ENCODE measurements around the gene LRRC26. TPM values are rescaled to one million over a fixed set of nuclear protein-coding genes. Genes with fewer than 3 reads are reported as not detected.

Gene LRRC26
- polyA plus RNA-seq, 2 donors: 0.24 to 0.81 TPM

DNA sequence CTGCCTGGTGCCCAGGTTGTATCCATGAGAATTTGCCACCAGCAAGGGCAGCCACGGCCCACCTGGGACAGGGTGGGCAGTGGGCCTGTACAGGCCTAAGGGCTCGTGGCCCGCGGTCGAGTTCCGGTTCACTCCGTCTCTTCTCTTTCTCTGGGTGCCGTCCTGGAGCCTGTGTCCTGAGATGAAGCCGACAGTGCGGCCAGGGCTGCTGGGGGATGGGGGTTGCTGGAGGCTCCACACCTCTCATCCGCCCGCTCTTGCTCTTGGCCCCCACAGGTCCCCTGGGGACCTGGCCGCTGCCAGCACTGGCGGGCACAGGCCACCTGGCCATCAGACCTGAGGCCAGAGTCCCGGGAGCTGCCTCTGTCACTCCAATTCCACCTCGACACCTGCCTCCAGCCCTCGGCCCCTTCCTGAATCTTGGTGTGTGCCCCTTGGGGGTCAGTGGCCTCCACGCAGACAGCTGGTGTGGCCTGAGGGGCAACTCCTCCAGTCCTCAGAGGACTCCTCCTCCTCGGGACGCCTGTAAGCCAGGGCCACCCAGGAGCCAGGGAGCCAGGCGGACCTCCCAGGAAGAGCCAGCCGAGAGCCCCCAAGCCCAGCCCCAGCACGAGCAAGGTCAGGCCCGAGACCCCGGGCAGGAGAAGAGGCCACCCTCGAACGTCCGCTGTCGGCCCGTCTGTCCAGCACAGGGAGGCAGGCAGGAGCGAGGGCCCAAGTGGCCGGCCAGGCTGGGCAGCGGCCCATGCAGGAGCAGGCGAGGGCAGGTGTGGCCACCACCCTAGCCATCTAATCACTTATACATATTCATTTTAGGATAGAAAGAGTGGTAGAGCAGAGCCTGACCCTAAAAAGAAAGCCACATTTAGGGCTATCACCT, 5.2 kb downstream of the LRRC26 start:
- Histone ChIP-seq H3K4me3 (ENCODE audit: low read depth in 1 of 2, low read length in 2 of 2) (no peak overlapping the region), H3K27me3 (ENCODE audit: control insufficient read depth in 1 of 2, insufficient read depth in 2 of 2, low read length in 2 of 2) (peaks cover 11 to 50% of the 10 kb centered on the region in 2 donors), H3K4me1 (ENCODE audit: control insufficient read depth in 2 of 2, insufficient read depth in 2 of 2, low read length in 1 of 2) (peaks cover 11 to 16% of the 10 kb centered on the region in 2 donors), H3K36me3 (ENCODE audit: control insufficient read depth in 2 of 2, insufficient read depth in 2 of 2, low read length in 1 of 2) (no peaks in the 10 kb centered on the region), H3K27ac (ENCODE audit: low read depth in 2 of 2, low read length in 1 of 2) (no peak overlapping the region), H3K9me3 (ENCODE audit: control insufficient read depth in 2 of 2, insufficient read depth in 1 of 2, low read depth in 1 of 2, low read length in 1 of 2) (peaks cover 0 to 3% of the 10 kb centered on the region in 2 donors)
- WGBS, 2 donors: 68 to 74% methylated on average over 32 to 34 of the region's 34 CpGs

DNA sequence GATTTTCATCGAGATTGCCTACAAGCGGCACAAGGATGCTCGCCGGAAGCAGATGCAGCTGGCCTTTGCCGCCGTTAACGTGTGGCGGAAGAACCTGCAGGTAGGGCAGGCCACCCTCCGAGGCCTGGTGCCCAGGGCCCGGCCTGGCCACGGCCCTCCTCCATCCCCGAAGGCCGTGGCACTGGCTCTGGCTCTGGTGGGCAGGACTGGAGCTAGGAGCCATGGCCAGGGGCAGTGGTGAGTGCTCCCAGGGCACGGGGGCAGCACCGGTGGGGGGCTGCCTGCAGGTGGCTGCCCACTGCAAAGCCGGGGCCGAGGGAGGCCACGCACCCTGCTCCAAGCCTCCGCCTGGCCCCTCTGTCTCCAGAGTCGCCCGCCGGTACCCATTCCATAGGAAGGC, 6.0 kb downstream of the LRRC26 start:
- Histone ChIP-seq H3K27me3 (ENCODE audit: control insufficient read depth in 1 of 2, insufficient read depth in 2 of 2, low read length in 2 of 2) (peaks cover 11 to 47% of the 10 kb centered on the region in 2 donors), H3K9me3 (ENCODE audit: control insufficient read depth in 2 of 2, insufficient read depth in 1 of 2, low read depth in 1 of 2, low read length in 1 of 2) (no peaks in the 10 kb centered on the region), H3K4me1 (ENCODE audit: control insufficient read depth in 2 of 2, insufficient read depth in 2 of 2, low read length in 1 of 2) (peaks cover 8 to 10% of the 10 kb centered on the region in 2 donors), H3K27ac (ENCODE audit: low read depth in 2 of 2, low read length in 1 of 2) (no peak overlapping the region), H3K4me3 (ENCODE audit: low read depth in 1 of 2, low read length in 2 of 2) (no peak overlapping the region), H3K36me3 (ENCODE audit: control insufficient read depth in 2 of 2, insufficient read depth in 2 of 2, low read length in 1 of 2) (no peaks in the 10 kb centered on the region)
- WGBS, 2 donors: 82 to 84% methylated on average over 18 to 22 of the region's 22 CpGs

- no peaks in the 10 kb centered on the region for H3K9me3 ChIP-seq (ENCODE audit: control insufficient read depth in 2 of 2, insufficient read depth in 1 of 2, low read depth in 1 of 2, low read length in 1 of 2)
- H3K4me1 ChIP-seq (ENCODE audit: control insufficient read depth in 2 of 2, insufficient read depth in 2 of 2, low read length in 1 of 2): peaks cover 6 to 7% of the 10 kb centered on the region in 2 donors
- H3K4me3 ChIP-seq (ENCODE audit: low read depth in 1 of 2, low read length in 2 of 2): peak overlapping the region; percentile 1 to 32
- H3K36me3 ChIP-seq (ENCODE audit: control insufficient read depth in 2 of 2, insufficient read depth in 2 of 2, low read length in 1 of 2): no peaks in the 10 kb centered on the region
- WGBS, 2 donors: 27 to 32% methylated on average over 26 of the region's 26 CpGs
- no peak overlapping the region for H3K27ac ChIP-seq (ENCODE audit: low read depth in 2 of 2, low read length in 1 of 2)
- H3K27me3 ChIP-seq (ENCODE audit: control insufficient read depth in 1 of 2, insufficient read depth in 2 of 2, low read length in 2 of 2): peaks cover 11 to 46% of the 10 kb centered on the region in 2 donors
Measured at GRCh38 chr9:137163365-137163715, 6.5 kb downstream of the LRRC26 start.

DNA sequence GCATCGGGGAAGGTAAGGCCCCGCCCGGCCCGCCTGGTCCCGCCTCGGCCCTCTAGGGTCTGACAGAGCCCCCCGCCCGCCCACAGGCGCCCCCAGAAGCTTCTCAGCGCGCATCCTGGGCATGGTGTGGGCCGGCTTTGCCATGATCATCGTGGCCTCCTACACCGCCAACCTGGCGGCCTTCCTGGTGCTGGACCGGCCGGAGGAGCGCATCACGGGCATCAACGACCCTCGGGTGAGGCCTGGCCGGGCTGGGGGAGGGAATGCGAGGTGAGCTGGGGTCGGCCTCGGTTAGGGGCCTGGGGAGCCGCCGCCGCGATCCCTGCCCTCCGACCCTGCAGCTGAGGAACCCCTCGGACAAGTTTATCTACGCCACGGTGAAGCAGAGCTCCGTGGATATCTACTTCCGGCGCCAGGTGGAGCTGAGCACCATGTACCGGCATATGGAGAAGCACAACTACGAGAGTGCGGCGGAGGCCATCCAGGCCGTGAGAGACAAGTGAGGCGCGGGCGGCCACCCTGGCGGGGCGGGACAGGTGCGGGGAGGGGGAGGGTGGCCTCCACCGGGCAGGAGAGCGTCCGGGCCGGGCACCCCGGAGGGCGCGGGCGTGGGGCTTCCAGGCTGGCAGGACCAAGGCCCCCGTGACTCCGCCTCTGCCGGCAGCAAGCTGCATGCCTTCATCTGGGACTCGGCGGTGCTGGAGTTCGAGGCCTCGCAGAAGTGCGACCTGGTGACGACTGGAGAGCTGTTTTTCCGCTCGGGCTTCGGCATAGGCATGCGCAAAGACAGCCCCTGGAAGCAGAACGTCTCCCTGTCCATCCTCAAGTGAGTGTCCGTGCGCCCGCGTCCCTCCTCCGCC, 7.1 kb downstream of the LRRC26 start:
- Histone ChIP-seq H3K27me3 (ENCODE audit: control insufficient read depth in 1 of 2, insufficient read depth in 2 of 2, low read length in 2 of 2) (peaks cover 11 to 41% of the 10 kb centered on the region in 2 donors), H3K27ac (ENCODE audit: low read depth in 2 of 2, low read length in 1 of 2) (no peak overlapping the region), H3K9me3 (ENCODE audit: control insufficient read depth in 2 of 2, insufficient read depth in 1 of 2, low read depth in 1 of 2, low read length in 1 of 2) (no peaks in the 10 kb centered on the region), H3K4me3 (ENCODE audit: low read depth in 1 of 2, low read length in 2 of 2) (peak overlapping the region; percentile 1 to 32), H3K4me1 (ENCODE audit: control insufficient read depth in 2 of 2, insufficient read depth in 2 of 2, low read length in 1 of 2) (peaks cover 2 to 6% of the 10 kb centered on the region in 2 donors), H3K36me3 (ENCODE audit: control insufficient read depth in 2 of 2, insufficient read depth in 2 of 2, low read length in 1 of 2) (no peaks in the 10 kb centered on the region)
- 6 to 13% methylated on average over 59 to 74 of the region's 74 CpGs for WGBS, 2 donors

GRCh38 chr9:137161558-137162486, 8.0 kb downstream of the LRRC26 start:
- Histone ChIP-seq H3K27me3 (ENCODE audit: control insufficient read depth in 1 of 2, insufficient read depth in 2 of 2, low read length in 2 of 2) (peaks cover 10 to 38% of the 10 kb centered on the region in 2 donors), H3K9me3 (ENCODE audit: control insufficient read depth in 2 of 2, insufficient read depth in 1 of 2, low read depth in 1 of 2, low read length in 1 of 2) (peaks cover 0 to 3% of the 10 kb centered on the region in 2 donors), H3K4me1 (ENCODE audit: control insufficient read depth in 2 of 2, insufficient read depth in 2 of 2, low read length in 1 of 2) (peaks cover 2 to 6% of the 10 kb centered on the region in 2 donors), H3K27ac (ENCODE audit: low read depth in 2 of 2, low read length in 1 of 2) (no peak overlapping the region), H3K4me3 (ENCODE audit: low read depth in 1 of 2, low read length in 2 of 2) (no peak overlapping the region), H3K36me3 (ENCODE audit: control insufficient read depth in 2 of 2, insufficient read depth in 2 of 2, low read length in 1 of 2) (no peaks in the 10 kb centered on the region)
- WGBS, 2 donors: 5 to 8% methylated on average over 50 to 70 of the region's 71 CpGs

GRCh38 chr9:137160716-137161557, 8.9 kb downstream of the LRRC26 start:
- peaks cover 2 to 11% of the 10 kb centered on the region in 2 donors for H3K4me1 ChIP-seq (ENCODE audit: control insufficient read depth in 2 of 2, insufficient read depth in 2 of 2, low read length in 1 of 2)
- H3K27me3 ChIP-seq (ENCODE audit: control insufficient read depth in 1 of 2, insufficient read depth in 2 of 2, low read length in 2 of 2): peaks cover 5 to 34% of the 10 kb centered on the region in 2 donors
- no peaks in the 10 kb centered on the region for H3K36me3 ChIP-seq (ENCODE audit: control insufficient read depth in 2 of 2, insufficient read depth in 2 of 2, low read length in 1 of 2)
- WGBS, 2 donors: 25 to 32% methylated on average over 44 to 56 of the region's 56 CpGs
- peaks cover 0 to 3% of the 10 kb centered on the region in 2 donors for H3K9me3 ChIP-seq (ENCODE audit: control insufficient read depth in 2 of 2, insufficient read depth in 1 of 2, low read depth in 1 of 2, low read length in 1 of 2)
- no peak overlapping the region for H3K4me3 ChIP-seq (ENCODE audit: low read depth in 1 of 2, low read length in 2 of 2)
- H3K27ac ChIP-seq (ENCODE audit: low read depth in 2 of 2, low read length in 1 of 2): no peak overlapping the region

DNA sequence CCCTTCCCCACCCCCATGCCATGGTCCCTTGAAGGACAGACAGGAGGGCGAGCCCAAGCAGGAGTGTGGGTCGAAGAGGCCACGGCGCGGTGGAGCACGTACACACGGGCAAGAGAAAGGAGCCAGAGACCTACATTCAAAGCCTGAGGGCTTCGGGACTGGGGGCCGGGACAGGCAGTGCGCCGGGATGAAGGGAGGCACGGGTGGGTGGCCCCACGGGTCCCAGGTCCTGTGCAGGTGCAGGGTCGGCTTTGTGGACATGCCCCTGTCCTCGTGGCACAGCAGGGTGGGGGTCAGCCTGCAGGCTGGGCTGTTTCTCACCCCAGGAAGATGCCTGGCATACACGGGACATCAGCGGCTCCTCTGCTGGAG, 9.8 kb downstream of the LRRC26 start:
- Histone ChIP-seq H3K4me1 (ENCODE audit: control insufficient read depth in 2 of 2, insufficient read depth in 2 of 2, low read length in 1 of 2) (peaks cover 2 to 11% of the 10 kb centered on the region in 2 donors), H3K4me3 (ENCODE audit: low read depth in 1 of 2, low read length in 2 of 2) (no peak overlapping the region), H3K27me3 (ENCODE audit: control insufficient read depth in 1 of 2, insufficient read depth in 2 of 2, low read length in 2 of 2) (peaks cover 3 to 36% of the 10 kb centered on the region in 2 donors), H3K9me3 (ENCODE audit: control insufficient read depth in 2 of 2, insufficient read depth in 1 of 2, low read depth in 1 of 2, low read length in 1 of 2) (peaks cover 0 to 3% of the 10 kb centered on the region in 2 donors), H3K36me3 (ENCODE audit: control insufficient read depth in 2 of 2, insufficient read depth in 2 of 2, low read length in 1 of 2) (no peaks in the 10 kb centered on the region), H3K27ac (ENCODE audit: low read depth in 2 of 2, low read length in 1 of 2) (no peak overlapping the region)
- WGBS, 2 donors: 55 to 58% methylated on average over 17 of the region's 17 CpGs

- H3K27me3 ChIP-seq (ENCODE audit: control insufficient read depth in 1 of 2, insufficient read depth in 2 of 2, low read length in 2 of 2): peaks cover 3 to 36% of the 10 kb centered on the region in 2 donors
- H3K4me1 ChIP-seq (ENCODE audit: control insufficient read depth in 2 of 2, insufficient read depth in 2 of 2, low read length in 1 of 2): peaks cover 2 to 11% of the 10 kb centered on the region in 2 donors
Measured at GRCh38 chr9:137159105-137160053, 10.5 kb downstream of the LRRC26 start.

More at GRCh38 chr9:137159105-137160053, 10.5 kb downstream of the LRRC26 start:
- H3K36me3 ChIP-seq (ENCODE audit: control insufficient read depth in 2 of 2, insufficient read depth in 2 of 2, low read length in 1 of 2): no peaks in the 10 kb centered on the region
- no peak overlapping the region for H3K27ac ChIP-seq (ENCODE audit: low read depth in 2 of 2, low read length in 1 of 2)
- WGBS, 2 donors: 34 to 38% methylated on average over 14 of the region's 14 CpGs
- no peak overlapping the region for H3K4me3 ChIP-seq (ENCODE audit: low read depth in 1 of 2, low read length in 2 of 2)
- H3K9me3 ChIP-seq (ENCODE audit: control insufficient read depth in 2 of 2, insufficient read depth in 1 of 2, low read depth in 1 of 2, low read length in 1 of 2): peaks cover 0 to 3% of the 10 kb centered on the region in 2 donors
